Measurements from ENCODE around the gene PGAP6.
"Not testable (repeated sequence)": the region's sequence is repeated elsewhere in the genome, so short reads cannot be mapped to it uniquely, and the experiment has no call there.

The PGAP6 gene

GRCh38 chr16:333406-334094 lies 48.2 kb downstream of the PGAP6 start:
- TF ChIP-seq POLR2A (IDR thresholded peaks at IDR 0.05; ENCODE audit: extremely low read depth, insufficient read length) (no peak), MAX (IDR thresholded peaks at IDR 0.05; ENCODE audit: low read depth, low read length) (no peak), MYC (IDR thresholded peaks at IDR 0.05; ENCODE audit: low read depth, low read length) (no peak)
- TF ChIP-seq, protein P1, sequence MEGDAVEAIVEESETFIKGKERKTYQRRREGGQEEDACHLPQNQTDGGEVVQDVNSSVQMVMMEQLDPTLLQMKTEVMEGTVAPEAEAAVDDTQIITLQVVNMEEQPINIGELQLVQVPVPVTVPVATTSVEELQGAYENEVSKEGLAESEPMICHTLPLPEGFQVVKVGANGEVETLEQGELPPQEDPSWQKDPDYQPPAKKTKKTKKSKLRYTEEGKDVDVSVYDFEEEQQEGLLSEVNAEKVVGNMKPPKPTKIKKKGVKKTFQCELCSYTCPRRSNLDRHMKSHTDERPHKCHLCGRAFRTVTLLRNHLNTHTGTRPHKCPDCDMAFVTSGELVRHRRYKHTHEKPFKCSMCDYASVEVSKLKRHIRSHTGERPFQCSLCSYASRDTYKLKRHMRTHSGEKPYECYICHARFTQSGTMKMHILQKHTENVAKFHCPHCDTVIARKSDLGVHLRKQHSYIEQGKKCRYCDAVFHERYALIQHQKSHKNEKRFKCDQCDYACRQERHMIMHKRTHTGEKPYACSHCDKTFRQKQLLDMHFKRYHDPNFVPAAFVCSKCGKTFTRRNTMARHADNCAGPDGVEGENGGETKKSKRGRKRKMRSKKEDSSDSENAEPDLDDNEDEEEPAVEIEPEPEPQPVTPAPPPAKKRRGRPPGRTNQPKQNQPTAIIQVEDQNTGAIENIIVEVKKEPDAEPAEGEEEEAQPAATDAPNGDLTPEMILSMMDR (IDR thresholded peaks at IDR 0.05; ENCODE audit: low read depth, low read length): no peak
- no peak for DNase-seq (ENCODE audit: low read depth)
- no peak overlapping the region for H3K4me3 ChIP-seq (ENCODE audit: low read depth, low read length)

DNA sequence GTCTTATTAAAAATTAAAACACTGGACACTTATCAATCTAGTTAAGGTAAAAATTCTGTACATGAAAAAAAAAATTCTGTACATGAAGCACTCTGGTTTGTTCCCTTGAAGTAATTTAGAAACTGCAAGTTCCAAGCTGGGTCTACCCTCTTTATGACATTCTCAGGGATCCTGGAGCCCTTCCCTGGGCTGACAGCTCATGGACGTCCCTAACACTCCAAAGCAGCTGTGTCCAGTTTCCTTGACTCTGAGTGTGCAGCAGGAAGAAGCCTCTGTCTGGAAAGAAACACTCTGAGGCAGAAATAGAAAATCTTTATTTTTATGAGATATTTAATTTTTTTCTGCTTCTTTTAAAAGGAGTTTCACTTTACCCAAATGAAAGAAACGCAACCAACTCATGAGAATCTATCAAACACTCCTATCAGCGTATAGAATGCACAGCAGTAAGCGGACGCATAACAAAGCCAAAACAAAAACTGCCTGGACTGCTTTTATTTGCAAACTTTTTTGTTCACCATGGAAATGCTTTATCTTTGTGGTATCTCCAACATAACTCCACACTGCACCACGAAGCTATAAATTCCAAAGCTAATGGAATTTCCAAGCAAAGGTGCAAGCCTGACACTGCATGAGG lies 50.5 kb downstream of the PGAP6 start:
- not testable (repeated sequence) for H3K4me3 ChIP-seq (ENCODE audit: low read depth, low read length); DNase-seq (ENCODE audit: low read depth)

GRCh38 chr16:330741-331140 lies 51.0 kb downstream of the PGAP6 start:
- no peak overlapping the region for H3K4me3 ChIP-seq (ENCODE audit: low read depth, low read length)
- no peak for DNase-seq (ENCODE audit: low read depth)
- TF ChIP-seq POLR2A (IDR thresholded peaks at IDR 0.05; ENCODE audit: extremely low read depth, insufficient read length) (no peak), MAX (IDR thresholded peaks at IDR 0.05; ENCODE audit: low read depth, low read length) (no peak), MYC (IDR thresholded peaks at IDR 0.05; ENCODE audit: low read depth, low read length) (no peak)
- TF ChIP-seq, protein P1 (IDR thresholded peaks at IDR 0.05; ENCODE audit: low read depth, low read length): no peak

GRCh38 chr16:325375-326145 lies 56.2 kb downstream of the PGAP6 start:
- TF ChIP-seq, protein P1 (IDR thresholded peaks at IDR 0.05; ENCODE audit: low read depth, low read length): no peak
- TF ChIP-seq MYC (IDR thresholded peaks at IDR 0.05; ENCODE audit: low read depth, low read length) (no peak), MAX (IDR thresholded peaks at IDR 0.05; ENCODE audit: low read depth, low read length) (no peak), POLR2A (IDR thresholded peaks at IDR 0.05; ENCODE audit: extremely low read depth, insufficient read length) (no peak)
- H3K4me3 ChIP-seq (ENCODE audit: low read depth, low read length): no peak overlapping the region
- DNase-seq (ENCODE audit: low read depth): peak; percentile 25

DNA sequence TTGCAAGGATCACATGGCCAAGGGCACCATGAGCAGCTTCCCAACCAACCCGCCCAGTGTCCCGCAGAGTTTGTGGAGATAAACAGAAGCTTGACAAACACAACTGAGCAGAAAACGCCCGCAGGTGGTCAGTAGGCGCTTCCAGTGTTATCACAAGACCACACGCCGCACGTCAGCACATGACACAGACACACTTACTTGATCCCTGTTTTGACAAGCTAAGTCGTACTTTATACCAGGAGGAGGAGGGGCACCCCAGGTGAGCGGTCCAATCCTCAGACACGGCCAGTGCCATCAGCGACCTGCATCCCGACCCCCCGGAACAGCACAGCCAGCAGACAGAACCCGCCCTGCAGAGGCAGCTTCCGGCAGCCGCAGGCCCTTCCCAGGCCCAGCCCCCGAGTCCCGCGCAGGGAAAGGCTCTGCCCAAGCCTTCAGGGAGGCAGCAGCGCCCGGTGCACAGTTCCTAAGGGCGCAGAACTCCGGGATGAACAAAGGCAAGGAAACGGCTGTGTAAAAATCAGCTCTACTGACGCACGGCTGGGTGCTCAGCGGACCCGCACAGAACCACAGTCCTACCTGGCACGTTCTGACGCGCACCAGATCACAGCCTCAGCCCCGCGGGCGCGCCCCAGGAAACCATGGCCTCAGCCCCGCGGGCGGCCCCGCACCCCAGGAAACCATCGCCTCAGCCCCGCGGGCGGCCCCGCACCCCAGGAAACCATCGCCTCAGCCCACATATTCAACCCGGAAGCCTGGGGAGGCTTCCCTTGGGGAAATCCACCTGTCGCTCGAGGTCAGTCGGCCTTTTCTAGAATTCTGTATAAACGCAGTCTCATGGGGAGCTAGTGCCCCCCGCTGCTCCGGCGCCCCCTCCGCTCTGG lies 57.1 kb downstream of the PGAP6 start:
- no peak for TF ChIP-seq MYC (IDR thresholded peaks at IDR 0.05; ENCODE audit: low read depth, low read length)
- TF ChIP-seq, protein P1 (IDR thresholded peaks at IDR 0.05; ENCODE audit: low read depth, low read length): no peak
- TF ChIP-seq MAX (IDR thresholded peaks at IDR 0.05; ENCODE audit: low read depth, low read length): no peak
- TF ChIP-seq POLR2A (IDR thresholded peaks at IDR 0.05; ENCODE audit: extremely low read depth, insufficient read length): no peak
- DNase-seq (ENCODE audit: low read depth): peak; percentile 28
- H3K4me3 ChIP-seq (ENCODE audit: low read depth, low read length): no peak overlapping the region

Data from NB4 (cell line).